Liver (tissue), 3 donors: ENCODE results near the gene CYP2W1.

Experiments used
- EGR1 ChIP-seq, 2 donors: IDR thresholded peaks; 2 replicates each; pipeline ENCODE4 v1.6.1; 2016 to 2018; ENCODE audit warnings: antibody characterized with exemption in 2 of 2, low read depth in 2 of 2
- FOXA1 ChIP-seq: IDR thresholded peaks from 2 replicates; pipeline ENCODE4 v1.6.1; 2016; ENCODE audit warnings: antibody characterized with exemption
- FOXA2 ChIP-seq: IDR thresholded peaks from 2 replicates; pipeline ENCODE4 v1.6.1; 2016; ENCODE audit warnings: antibody characterized with exemption
- HNF4A ChIP-seq, 2 donors: conservative IDR thresholded peaks; 2 replicates each; pipeline ENCODE4 v1.6.1; 2016; ENCODE audit warnings: antibody characterized with exemption in 2 of 2, mild to moderate bottlenecking in 2 of 2
- JUND ChIP-seq, 2 donors: IDR thresholded peaks; 2 replicates each; pipeline ENCODE4 v1.6.1; 2016; ENCODE audit warnings: antibody characterized with exemption in 2 of 2
- RAD21 ChIP-seq, 2 donors: IDR thresholded peaks; 2 replicates each; pipeline ENCODE4 v1.6.1; 2016; ENCODE audit warnings: antibody characterized with exemption in 2 of 2, mild to moderate bottlenecking in 2 of 2
- RXRA ChIP-seq, 2 donors: IDR thresholded peaks; 2 replicates each; pipeline ENCODE4 v1.6.1; 2017 to 2018; ENCODE audit warnings: antibody characterized with exemption in 2 of 2, mild to moderate bottlenecking in 1 of 2
- SP1 ChIP-seq: IDR thresholded peaks from 2 replicates; pipeline ENCODE4 v1.6.1; 2018; ENCODE audit warnings: antibody characterized with exemption, mild to moderate bottlenecking
- TAF1 ChIP-seq: conservative IDR thresholded peaks from 2 replicates; pipeline ENCODE4 v1.6.1; 2016; ENCODE audit warnings: antibody characterized with exemption, mild to moderate bottlenecking
- YY1 ChIP-seq: IDR thresholded peaks from 2 replicates; pipeline ENCODE4 v1.6.1; 2016; ENCODE audit warnings: antibody characterized with exemption, mild to moderate bottlenecking
- TF ChIP-seq, protein P1 (sequence below): fragments of 150-350 bp; IDR thresholded peaks from 2 replicates; pipeline ENCODE4 v1.5.1; 2017; ENCODE audit warnings: improper control_type of control experiment, low read depth, low read length; ENCODE audit not compliant: missing input control
- TF ChIP-seq, protein P2 (sequence below): IDR thresholded peaks from 2 replicates; pipeline ENCODE4 v1.6.1; 2016; ENCODE audit warnings: antibody characterized with exemption
- TF ChIP-seq, protein P3 (sequence below): IDR thresholded peaks from 2 replicates; pipeline ENCODE4 v1.6.1; 2016; ENCODE audit warnings: antibody characterized with exemption
- TF ChIP-seq, protein P4 (sequence below): IDR thresholded peaks from 2 replicates; pipeline ENCODE4 v1.6.1; 2016; ENCODE audit warnings: antibody characterized with exemption
- donor health status: healthy.
- donor health status: healthy.

DNA sequence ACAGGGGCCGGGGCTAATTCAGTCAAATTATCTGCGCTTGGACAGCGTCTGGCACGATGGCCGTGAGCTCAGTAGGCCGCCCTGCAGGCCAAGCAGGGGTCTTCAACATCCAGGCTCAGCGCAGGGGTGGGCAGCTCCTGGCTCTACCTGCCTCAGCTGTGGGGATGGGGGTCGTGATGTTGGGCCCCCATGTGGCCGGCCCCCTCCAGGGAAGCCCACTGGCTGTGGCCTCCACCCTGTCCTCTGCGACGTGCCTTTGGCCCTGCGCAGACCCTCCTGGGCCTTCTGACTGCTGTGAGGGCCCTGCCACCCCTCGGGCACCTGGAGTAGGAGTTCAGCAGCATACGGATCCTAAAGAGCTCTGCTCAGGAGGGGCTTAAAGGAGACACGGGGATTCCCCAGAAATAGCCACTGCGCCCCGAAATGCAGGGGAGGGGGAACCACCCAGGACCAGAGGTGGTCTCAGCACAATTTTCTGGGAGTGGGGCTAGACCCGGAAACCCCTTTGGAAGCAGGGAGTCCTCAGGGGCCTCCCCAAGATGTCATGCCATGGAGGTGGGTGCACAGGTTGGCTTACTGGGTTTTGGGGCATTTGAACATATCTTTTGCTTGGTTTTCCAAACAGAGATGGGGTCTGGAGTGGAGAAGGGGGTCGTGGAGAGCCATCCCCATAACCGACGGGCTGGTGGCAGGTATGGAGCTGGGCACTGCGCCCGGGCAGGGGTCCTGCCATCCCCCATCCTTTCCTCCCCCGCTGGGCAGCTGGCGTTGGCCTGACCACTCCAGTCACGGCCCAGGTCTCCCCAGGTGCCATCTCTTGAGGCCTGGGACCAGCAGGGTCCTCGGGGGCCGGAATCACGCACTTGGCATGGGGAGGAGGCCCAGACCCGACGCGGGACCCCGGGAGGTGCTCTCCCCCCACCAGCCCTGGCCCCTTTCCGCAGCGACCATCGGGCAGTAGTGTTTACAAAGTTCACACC is 24.5 kb upstream of the CYP2W1 start:
- TF ChIP-seq, protein P1, sequence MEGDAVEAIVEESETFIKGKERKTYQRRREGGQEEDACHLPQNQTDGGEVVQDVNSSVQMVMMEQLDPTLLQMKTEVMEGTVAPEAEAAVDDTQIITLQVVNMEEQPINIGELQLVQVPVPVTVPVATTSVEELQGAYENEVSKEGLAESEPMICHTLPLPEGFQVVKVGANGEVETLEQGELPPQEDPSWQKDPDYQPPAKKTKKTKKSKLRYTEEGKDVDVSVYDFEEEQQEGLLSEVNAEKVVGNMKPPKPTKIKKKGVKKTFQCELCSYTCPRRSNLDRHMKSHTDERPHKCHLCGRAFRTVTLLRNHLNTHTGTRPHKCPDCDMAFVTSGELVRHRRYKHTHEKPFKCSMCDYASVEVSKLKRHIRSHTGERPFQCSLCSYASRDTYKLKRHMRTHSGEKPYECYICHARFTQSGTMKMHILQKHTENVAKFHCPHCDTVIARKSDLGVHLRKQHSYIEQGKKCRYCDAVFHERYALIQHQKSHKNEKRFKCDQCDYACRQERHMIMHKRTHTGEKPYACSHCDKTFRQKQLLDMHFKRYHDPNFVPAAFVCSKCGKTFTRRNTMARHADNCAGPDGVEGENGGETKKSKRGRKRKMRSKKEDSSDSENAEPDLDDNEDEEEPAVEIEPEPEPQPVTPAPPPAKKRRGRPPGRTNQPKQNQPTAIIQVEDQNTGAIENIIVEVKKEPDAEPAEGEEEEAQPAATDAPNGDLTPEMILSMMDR, result no peak
- TF ChIP-seq HNF4A (conservative IDR thresholded peaks at IDR 0.05), result no peak
- TF ChIP-seq, protein P2, sequence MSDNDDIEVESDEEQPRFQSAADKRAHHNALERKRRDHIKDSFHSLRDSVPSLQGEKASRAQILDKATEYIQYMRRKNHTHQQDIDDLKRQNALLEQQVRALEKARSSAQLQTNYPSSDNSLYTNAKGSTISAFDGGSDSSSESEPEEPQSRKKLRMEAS, result no peak
- TF ChIP-seq RXRA (IDR thresholded peaks at IDR 0.05), result no peak
- TF ChIP-seq JUND (IDR thresholded peaks at IDR 0.05), result no peak
- no peak for TF ChIP-seq RAD21 (IDR thresholded peaks at IDR 0.05)
- TF ChIP-seq YY1, result no peak
- no peak for TF ChIP-seq SP1
- no peak for TF ChIP-seq FOXA2
- no peak for TF ChIP-seq TAF1
- TF ChIP-seq FOXA1, result no peak
- TF ChIP-seq, protein P3, sequence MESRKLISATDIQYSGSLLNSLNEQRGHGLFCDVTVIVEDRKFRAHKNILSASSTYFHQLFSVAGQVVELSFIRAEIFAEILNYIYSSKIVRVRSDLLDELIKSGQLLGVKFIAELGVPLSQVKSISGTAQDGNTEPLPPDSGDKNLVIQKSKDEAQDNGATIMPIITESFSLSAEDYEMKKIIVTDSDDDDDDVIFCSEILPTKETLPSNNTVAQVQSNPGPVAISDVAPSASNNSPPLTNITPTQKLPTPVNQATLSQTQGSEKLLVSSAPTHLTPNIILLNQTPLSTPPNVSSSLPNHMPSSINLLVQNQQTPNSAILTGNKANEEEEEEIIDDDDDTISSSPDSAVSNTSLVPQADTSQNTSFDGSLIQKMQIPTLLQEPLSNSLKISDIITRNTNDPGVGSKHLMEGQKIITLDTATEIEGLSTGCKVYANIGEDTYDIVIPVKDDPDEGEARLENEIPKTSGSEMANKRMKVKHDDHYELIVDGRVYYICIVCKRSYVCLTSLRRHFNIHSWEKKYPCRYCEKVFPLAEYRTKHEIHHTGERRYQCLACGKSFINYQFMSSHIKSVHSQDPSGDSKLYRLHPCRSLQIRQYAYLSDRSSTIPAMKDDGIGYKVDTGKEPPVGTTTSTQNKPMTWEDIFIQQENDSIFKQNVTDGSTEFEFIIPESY, result no peak
- TF ChIP-seq, protein P4, sequence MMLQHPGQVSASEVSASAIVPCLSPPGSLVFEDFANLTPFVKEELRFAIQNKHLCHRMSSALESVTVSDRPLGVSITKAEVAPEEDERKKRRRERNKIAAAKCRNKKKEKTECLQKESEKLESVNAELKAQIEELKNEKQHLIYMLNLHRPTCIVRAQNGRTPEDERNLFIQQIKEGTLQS, result no peak
- no peak for TF ChIP-seq EGR1 (IDR thresholded peaks at IDR 0.05; ENCODE audit: low read depth in 2 of 2)
